ENCODE results near the gene TJAP1.

TJAP1 gene

DNA sequence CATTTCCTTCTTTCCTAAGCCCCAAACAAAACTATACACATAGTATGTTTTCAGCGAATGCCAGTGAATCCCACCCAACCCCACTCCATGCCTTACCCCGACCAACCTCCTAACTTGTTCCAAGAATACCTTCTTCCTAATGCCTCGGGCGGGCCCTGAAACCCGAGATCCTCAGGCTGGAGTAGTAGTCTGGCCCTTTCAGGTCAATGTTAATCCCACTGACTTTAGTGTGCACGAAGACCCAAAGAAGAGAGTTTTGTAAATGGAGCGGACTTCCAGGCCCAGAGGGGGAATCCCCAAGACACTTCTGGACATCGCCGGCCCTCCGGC lies 39.0 kb downstream of the TJAP1 start:
- no peaks in the 10 kb centered on the region for H3K27me3 ChIP-seq (ENCODE audit: insufficient read depth, low read depth, severe bottlenecking)
- H3K36me3 ChIP-seq, result peaks cover 84% of the 10 kb centered on the region
- H3K27ac ChIP-seq, result peak overlapping the region; percentile 87
- peak overlapping the region; percentile 76 for H3K4me3 ChIP-seq (ENCODE audit: low read depth, low read length)
- DNase-seq, result no peak
- no peaks in the 10 kb centered on the region for H3K9me3 ChIP-seq (ENCODE audit: severe bottlenecking)
- TF ChIP-seq, protein P1, sequence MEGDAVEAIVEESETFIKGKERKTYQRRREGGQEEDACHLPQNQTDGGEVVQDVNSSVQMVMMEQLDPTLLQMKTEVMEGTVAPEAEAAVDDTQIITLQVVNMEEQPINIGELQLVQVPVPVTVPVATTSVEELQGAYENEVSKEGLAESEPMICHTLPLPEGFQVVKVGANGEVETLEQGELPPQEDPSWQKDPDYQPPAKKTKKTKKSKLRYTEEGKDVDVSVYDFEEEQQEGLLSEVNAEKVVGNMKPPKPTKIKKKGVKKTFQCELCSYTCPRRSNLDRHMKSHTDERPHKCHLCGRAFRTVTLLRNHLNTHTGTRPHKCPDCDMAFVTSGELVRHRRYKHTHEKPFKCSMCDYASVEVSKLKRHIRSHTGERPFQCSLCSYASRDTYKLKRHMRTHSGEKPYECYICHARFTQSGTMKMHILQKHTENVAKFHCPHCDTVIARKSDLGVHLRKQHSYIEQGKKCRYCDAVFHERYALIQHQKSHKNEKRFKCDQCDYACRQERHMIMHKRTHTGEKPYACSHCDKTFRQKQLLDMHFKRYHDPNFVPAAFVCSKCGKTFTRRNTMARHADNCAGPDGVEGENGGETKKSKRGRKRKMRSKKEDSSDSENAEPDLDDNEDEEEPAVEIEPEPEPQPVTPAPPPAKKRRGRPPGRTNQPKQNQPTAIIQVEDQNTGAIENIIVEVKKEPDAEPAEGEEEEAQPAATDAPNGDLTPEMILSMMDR (IDR thresholded peaks at IDR 0.05; ENCODE audit: low read depth, low read length), result no peak

DNA sequence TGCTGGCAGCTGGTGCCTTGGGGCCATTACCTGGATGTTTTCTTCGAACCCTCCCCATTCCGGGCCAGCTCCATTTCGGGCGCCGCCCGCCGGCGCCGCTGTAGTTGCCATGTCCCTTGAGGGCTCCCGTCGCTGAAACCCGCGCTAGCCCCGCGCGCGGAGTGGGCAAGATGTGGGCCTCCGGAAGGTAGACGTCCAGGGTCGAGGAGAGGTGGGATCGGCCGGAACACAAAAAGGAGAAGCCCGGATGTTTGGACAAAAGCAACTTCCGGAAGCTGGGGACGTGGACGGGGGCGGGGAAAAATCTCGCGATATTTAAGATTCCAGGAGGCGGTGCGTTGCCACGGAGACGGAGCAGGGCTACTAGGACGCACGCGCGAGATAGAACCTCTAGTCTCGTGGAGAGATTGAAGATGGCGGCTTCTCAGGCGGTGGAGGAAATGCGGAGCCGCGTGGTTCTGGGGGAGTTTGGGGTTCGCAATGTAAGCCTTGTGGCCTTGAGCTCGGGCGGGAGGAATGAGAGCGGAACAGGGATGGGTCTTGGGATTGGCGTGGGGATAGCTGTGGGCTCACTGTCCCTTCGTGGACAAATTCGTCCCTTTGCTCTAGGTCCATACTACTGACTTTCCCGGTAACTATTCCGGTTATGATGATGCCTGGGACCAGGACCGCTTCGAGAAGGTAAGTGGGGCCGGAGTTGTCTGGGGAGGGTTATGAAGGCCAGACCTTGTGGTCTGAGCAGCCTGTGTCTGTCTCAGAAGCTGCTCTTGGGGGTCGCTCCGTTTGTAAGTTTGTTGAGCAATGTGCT lies 39.5 kb downstream of the TJAP1 start, which contains the start of the genes POLR1C and YIPF3:
Gene POLR1C, plus strand, starts transcription at position 393 of the 808 bp plus-strand sequence. Its CDS starts 21 bp downstream, at position 414.
Gene YIPF3, minus strand, starts transcription at position 230 of the 808 bp plus-strand sequence. Its CDS starts 119 bp downstream, at position 111.
- peak; percentile 100 for DNase-seq
- peak within 1 kb of the TSS; percentile 87 for H3K27ac ChIP-seq
- H3K36me3 ChIP-seq, result peaks cover 84% of the 10 kb centered on the region

DNA sequence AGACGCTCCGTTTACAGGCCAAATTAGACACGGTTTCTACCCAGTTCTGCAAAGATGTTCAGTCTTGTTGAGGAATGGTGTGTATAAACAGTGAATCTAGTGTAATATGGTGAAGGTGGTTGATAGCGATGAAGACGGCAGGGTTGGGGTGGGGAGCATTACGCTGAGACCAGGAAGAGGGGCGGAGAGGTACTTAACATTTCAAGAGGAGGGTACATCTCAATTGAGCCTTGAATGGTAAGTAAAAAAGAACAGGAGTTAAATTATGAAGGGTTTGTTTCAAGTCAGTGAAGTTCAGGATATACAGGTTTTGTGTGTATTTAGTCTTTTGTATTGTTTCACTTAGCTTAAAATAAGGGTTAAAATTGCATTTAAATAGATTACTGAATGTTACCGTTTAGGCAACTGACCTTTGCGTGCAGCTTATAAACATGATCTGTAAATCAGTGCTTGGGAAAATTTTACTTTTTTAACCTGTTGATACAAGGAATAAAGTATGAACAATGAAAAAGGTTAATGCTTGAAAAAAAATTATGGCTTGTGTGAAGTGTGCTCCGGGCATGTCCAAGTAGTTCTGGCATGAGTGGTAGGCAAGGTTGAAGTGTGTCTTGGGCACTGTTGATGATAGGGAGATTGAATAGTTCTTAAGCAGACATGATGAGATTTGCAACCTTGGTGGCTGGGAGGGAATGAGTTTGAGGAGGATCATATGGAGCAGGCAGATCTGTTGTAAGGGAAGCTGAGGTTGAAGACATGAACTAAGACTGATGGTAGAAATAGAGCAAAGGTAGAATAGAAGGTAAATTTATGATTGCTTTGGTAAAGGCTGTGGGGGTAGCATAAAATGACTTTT lies 40.4 kb downstream of the TJAP1 start:
- H3K27ac ChIP-seq, result peak overlapping the region; percentile 87
- DNase-seq, result no peak
- peaks cover 84% of the 10 kb centered on the region for H3K36me3 ChIP-seq

More for the DNA sequence above, 39.5 kb downstream of the TJAP1 start, which contains the start of the genes POLR1C and YIPF3:
- H3K9me3 ChIP-seq (ENCODE audit: severe bottlenecking), result no peaks in the 10 kb centered on the region
- peak within 1 kb of the TSS; percentile 76 for H3K4me3 ChIP-seq (ENCODE audit: low read depth, low read length)
- H3K27me3 ChIP-seq (ENCODE audit: insufficient read depth, low read depth, severe bottlenecking), result no peaks in the 10 kb centered on the region
- TF ChIP-seq, protein P1 (IDR thresholded peaks at IDR 0.05; ENCODE audit: low read depth, low read length), result no peak

DNA sequence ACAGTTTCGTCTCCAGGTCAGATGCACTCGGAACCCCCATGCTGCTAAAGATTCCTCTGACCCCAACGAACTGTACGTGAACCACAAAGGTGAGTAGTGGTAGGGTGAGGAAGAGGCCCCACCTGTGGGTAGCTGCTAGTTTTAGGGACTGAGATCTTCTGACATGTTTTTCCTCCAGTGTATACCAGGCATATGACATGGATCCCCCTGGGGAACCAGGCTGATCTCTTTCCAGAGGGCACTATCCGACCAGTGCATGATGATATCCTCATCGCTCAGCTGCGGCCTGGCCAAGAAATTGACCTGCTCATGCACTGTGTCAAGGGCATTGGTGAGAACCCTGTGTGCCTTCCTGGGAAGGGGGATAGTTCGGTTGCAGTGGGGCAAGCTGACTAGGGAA lies 42.7 kb downstream of the TJAP1 start:
- DNase-seq, result no peak
- Histone ChIP-seq H3K27me3 (ENCODE audit: insufficient read depth, low read depth, severe bottlenecking) (no peaks in the 10 kb centered on the region), H3K36me3 (peaks cover 84% of the 10 kb centered on the region), H3K9me3 (ENCODE audit: severe bottlenecking) (no peaks in the 10 kb centered on the region), H3K4me3 (ENCODE audit: low read depth, low read length) (no peak overlapping the region), H3K27ac (no peak overlapping the region)
- TF ChIP-seq, protein P1 (IDR thresholded peaks at IDR 0.05; ENCODE audit: low read depth, low read length), result no peak

More for the DNA sequence above, 40.4 kb downstream of the TJAP1 start:
- TF ChIP-seq, protein P1 (IDR thresholded peaks at IDR 0.05; ENCODE audit: low read depth, low read length), result no peak
- no peaks in the 10 kb centered on the region for H3K27me3 ChIP-seq (ENCODE audit: insufficient read depth, low read depth, severe bottlenecking)
- no peaks in the 10 kb centered on the region for H3K9me3 ChIP-seq (ENCODE audit: severe bottlenecking)
- H3K4me3 ChIP-seq (ENCODE audit: low read depth, low read length), result peak overlapping the region; percentile 76

DNA sequence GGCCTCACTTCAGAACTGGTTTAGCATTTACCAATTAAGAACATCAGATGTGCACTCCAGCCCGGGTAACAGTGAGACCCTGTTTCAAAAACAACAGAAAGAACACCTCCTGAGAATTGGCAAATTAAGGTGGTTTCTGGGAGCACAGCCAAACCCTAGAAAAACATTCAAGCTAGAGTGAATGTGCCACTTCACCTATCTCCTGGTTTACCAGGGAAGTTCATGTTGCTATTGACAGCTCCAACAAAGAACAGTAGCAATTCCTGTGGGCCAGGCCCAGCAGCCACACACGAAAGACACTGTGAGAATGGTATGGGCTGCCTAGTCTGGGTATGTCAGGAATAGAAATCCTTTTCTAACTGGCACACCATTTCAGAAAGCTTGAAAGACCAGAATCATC lies 44.5 kb downstream of the TJAP1 start:
- Histone ChIP-seq H3K27me3 (ENCODE audit: insufficient read depth, low read depth, severe bottlenecking) (no peaks in the 10 kb centered on the region), H3K27ac (no peak overlapping the region), H3K9me3 (ENCODE audit: severe bottlenecking) (no peaks in the 10 kb centered on the region), H3K36me3 (peaks cover 92% of the 10 kb centered on the region), H3K4me3 (ENCODE audit: low read depth, low read length) (no peak overlapping the region)
- no peak for DNase-seq
- TF ChIP-seq, protein P1 (IDR thresholded peaks at IDR 0.05; ENCODE audit: low read depth, low read length), result no peak

All from WERI-Rb-1 (cell line).